HG03432 (cell line): ENCODE results near the gene ASPHD1.
A peak's percentile ranks its signal among the peaks of the same experiment; 100 is the strongest.
"Not testable (repeated sequence)": the region's sequence is repeated elsewhere in the genome, so short reads cannot be mapped to it uniquely, and the experiment has no call there.

ENCODE experiments used
- ATAC-seq: cut with Tn5 transposase; IDR thresholded peaks from one replicate; pipeline ENCODE4 v1.9.1; 2021; ENCODE audit warnings: mild to moderate bottlenecking, moderate library complexity; ENCODE audit not compliant: unreplicated experiment

ASPHD1 gene

GRCh38 chr16:29906520-29907244 lies 6.4 kb downstream of the ASPHD1 start:
- no peak for ATAC-seq

DNA sequence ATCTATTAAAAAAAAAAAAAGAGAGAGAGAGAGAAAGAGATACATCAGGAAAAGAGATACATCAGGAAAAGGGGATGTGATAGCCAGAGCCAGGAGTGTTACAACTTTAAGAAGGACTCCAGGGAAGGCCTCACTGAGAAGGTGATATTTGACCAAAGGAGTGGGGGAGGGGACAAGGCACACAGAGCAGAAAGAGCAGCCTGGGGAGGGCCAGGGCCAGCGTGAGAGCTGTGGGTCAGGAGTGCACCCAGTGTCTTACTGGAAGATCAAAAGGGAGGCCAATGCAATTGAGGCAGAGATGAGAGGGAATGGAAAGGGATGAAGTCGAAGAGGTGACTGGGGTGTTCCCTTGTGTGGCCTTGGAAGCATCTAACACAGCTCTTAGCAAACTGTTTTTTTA lies 7.7 kb downstream of the ASPHD1 start:
- no peak for ATAC-seq

GRCh38 chr16:29908719-29909220 lies 8.5 kb downstream of the ASPHD1 start:
- ATAC-seq, result no peak

GRCh38 chr16:29909391-29909790 lies 9.1 kb downstream of the ASPHD1 start:
- no peak for ATAC-seq

DNA sequence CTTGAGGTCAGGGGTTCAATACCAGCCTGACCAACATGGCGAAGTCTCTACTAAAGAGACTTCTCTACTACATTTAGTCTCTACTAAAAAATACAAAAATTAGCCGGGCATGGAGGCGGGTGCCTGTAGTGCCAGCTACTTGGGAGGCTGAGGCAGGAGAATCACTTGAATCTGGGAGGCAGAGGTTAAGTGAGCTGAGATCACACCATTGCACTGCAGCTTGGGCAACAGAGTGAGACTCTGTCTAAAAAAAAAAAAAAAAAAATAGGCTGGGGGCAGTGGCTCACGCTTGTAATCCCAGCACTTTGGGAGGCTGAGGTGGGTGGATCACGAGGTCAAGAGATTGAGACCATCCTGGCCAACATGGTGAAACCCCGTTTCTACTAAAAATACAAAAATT lies 9.6 kb downstream of the ASPHD1 start:
- not testable (repeated sequence) for ATAC-seq

DNA sequence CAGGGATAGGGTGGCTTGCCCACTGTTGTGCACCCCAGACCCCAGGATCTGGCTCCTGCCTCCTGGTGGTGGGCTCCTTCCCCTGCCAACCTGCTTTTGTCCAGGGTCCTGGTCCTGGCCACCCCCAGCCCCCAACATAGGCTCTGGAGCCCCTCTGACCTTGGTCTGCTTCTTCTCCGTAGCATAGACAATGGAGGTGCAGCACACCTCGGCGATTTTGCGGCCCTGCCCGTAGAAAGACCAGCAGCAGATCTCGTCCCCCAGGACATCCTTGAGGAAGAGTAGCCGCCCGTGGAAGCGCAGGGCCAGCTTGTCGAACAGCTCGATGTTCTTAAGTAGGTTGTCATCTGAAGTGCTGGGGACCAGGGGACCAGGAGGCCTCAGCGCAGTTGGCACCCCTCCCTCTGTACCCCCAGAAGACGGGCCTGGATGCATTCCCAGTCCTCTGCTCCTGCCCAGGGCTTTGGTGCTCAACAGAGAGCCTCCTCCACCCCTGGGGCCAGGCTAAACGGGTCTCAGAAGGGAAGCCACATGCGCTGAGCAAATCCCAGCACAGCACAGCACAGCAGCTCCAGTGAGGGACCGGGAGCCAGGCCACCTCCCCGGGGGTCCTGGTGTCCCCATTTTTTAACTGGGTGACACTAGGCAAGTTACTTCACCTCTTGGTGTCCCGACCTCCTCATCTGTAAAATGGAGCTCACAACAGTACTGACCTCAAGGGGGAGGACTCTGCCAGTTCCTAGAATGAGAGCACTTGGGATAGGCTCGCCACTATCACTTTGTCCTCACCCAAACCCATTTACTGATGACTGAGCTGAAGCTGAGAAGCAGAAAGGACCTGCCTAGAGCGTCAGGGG lies 10.8 kb downstream of the ASPHD1 start:
- ATAC-seq, result no peak

DNA sequence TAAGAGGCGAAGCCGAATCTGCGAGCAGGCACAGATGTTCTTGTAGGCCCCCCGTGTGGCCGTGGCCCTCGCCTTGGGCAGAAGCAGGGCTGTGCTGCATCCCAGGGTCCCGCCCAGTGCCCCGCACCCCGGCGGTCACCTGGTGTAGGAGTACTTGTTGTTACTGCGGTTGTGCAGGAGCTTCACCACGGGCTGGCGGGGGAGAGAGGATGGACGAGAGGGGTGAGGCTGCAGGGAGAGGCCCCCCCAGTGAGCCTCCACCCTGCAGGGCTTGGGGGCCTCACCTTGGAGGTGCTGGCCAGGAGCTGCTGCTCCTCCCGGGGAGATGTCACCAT lies 11.4 kb downstream of the ASPHD1 start:
- no peak for ATAC-seq

DNA sequence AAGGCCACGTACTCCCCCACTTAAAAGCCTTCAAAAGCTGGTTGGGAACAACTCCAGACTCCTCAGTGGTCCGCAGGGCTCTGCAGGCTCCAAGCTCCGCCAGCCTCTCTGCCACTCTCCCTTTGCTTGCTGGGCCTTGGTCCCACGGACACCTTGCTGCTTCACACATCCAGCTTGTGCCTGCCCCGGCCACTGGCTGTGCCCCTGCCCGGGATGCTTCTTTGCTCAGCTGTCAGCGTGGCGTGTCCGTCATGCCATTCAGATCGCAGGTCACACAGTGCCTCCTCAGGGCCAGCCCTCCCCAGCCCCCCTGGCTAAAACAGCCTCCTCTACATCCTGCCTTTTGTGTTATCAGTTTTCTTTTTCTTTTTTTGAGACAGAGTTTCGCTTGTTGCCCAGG lies 11.8 kb downstream of the ASPHD1 start:
- no peak for ATAC-seq

GRCh38 chr16:29913514-29913913 lies 13.2 kb downstream of the ASPHD1 start:
- ATAC-seq, result no peak

- no peak for ATAC-seq
Observed at GRCh38 chr16:29915590-29916247, 15.4 kb downstream of the ASPHD1 start.

GRCh38 chr16:29916979-29917378 lies 16.7 kb downstream of the ASPHD1 start:
- ATAC-seq, result no peak

DNA sequence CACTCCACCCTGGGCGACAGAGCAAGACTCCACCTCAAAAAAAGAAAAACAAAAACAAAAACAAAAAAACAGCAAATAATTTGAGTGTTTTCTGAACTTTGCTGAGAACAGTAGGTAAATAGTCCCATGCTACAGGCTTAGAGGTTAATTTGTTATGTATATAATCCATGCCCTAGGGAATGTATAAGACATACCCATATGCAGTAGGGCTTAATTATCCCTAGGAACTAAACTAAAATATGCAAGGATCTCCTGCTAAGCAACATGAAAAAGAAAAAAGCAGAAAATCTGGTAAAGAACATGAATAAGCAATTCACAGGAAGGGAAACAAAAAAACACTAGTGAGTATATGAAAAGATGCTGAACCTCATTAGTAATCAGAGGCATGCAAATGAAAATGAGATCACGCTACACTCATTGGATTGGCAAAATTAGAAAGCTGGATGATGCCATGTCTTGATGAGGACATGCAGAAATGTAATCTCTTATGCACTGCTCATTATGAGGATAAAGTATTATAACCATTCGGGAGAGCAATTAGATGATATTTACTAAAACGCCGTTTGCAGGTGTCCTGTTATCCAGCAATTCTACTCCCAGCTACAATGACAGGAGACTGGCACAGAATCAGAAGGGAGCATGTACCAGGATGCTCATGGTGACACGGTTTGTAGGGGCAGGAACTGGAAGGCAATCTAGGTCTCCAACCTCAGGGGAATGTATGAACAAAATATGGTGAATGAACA lies 20.2 kb downstream of the ASPHD1 start:
- ATAC-seq, result no peak

DNA sequence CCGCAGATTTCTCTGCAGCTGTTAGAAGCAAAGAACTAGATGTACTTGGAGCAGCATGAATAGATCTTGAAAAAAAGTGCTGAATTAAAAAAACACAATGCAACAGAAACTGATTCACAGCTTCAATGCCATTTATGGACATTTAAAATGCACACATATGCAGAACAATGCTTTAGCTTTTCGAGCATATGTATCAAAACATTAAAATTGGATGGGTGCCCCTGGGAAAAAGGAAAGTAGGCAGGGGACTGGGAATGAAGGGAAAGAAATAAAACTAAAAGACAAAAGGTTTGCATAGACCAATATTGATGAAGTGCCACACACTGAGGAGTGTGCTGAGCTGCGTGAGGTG lies 20.7 kb downstream of the ASPHD1 start:
- ATAC-seq, result no peak

DNA sequence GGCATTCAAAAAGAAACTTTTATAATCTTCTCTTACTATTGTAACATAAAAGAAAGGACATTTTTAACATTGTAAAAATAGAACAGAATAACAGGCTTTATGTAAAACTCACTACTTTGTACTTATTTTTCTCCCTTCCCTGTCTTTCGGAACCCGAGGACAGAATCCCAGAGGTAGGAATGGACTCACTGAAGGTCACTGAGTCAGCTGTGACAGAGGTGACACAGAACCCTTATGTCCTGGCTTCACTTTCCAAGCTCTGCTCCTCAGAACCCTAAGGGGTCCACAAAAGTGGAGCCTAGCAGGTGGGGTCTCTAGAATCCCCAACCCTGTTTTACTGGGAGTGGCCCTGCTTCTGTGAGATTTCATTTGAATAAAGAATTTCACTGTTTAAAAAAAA lies 22.0 kb downstream of the ASPHD1 start:
- ATAC-seq, result no peak

DNA sequence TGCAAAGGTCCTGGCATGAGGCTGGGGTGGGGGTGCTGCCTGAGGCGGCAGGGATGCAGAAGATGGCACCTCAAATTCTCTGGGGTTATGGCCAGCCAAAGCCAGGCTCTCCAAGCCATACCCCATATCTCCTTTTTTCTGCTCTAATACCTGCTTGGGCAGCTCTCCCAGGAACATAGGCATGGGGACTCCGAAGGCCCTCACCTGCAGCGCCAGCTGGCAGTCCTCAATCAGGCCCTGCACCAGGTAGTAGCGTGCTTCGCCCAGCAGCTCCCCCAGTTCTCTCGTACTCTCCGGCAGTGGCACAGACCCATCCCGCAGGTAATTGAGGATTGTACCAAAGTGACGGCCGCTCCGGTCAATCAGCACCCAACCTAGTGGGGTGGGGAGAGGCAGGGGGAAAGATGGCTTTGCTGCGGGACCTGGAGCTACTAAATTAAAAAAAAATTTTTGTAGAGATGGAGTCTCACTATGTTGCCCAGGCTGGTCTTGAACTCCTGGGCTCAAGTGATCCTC lies 22.8 kb downstream of the ASPHD1 start:
- ATAC-seq, result no peak

DNA sequence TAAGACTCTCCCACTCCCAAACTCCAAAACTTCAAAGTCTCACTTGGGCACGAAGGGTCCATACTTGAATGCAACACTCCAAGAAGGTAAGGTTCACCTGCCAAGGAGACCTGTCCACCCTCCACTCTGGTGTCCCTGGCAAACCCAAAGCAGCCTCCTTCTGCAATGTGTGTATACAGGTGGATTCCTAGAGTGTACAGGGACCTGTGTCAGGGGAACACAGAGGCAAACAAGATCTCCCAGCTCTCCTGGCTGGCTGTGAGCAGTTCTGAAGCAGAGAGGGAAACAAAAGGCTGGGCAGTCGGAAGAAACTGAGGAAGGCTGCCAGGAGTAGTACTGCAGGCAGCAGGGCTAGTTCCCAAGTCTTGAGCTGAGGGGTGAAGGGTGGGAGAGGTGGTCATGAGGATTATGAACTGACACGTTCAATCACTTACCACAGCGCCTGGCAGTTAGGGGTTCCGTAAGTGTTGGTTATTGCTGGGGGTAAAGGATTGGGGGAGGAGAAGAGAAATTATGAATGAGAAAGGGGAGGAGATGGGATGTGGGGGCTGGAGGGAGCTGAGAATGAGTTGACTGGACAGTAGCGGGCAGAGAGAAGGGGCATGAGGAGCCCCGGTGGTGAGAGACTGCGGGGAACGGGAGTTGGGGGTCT lies 24.9 kb downstream of the ASPHD1 start:
- ATAC-seq, result no peak

GRCh38 chr16:29925781-29926710 lies 25.8 kb downstream of the ASPHD1 start, which contains the start of gene KCTD13:
TSS of gene KCTD13 (minus strand) at chr16:29926226. CDS start at chr16:29926033, 193 bp downstream.
- peak; percentile 90 for ATAC-seq

DNA sequence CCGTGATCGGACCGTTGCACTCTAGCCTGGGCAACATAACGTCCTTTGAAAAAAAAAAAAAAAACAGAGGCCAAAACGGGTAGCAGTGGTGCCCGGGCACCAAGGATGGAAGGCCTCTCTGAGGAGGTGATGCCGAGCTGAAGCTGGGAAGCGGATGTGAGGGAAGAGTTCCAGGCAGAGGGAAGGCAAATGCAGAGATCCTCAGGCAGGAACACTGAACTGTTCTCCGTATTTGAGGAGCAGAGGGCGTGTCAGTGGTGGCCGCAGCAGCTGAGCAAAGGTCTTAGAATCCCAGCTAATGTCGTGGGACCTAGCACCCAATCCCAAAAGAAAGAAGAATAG lies 26.4 kb downstream of the ASPHD1 start:
- no peak for ATAC-seq
